Activated CD4-positive, alpha-beta T cell treated with anti-CD3 and anti-CD28 coated beads, Interleukin-2, amount 50 U/mL, for 24 hours (primary cell): ENCODE data around the gene G6PC2.

Source experiments
- DNase-seq, 2 donors: peaks; one replicate each; pipeline ENCODE4 v3.0.0-alpha.2; 2020; ENCODE audit warnings: low read depth in 1 of 2, low spot score in 1 of 2

The G6PC2 gene

GRCh38 chr2:168945508-168945907 lies 44.4 kb downstream of the G6PC2 start:
- DNase-seq, result no peak

GRCh38 chr2:168948621-168949212 lies 47.6 kb downstream of the G6PC2 start:
- no peak for DNase-seq

DNA sequence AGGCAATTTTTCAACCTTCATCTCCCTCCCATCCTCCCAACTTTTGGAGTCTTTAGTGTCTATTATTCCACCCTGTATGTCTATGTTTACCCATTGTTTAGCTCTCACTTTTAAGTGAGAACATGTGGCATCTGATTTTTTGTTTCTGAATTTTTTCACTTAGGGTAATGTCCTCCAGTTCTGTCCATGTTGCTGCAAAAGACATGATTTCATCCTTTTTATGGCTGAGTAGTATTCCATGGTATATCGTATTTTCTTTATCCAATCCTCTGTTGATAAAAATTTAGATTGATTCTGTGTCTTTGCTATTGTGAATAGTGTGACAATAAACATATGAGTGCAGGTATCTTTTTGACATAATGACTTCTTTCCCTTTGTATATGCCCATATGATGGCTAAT lies 48.2 kb downstream of the G6PC2 start:
- DNase-seq, result no peak

- DNase-seq, result no peak
These were observed 50.8 kb downstream of the G6PC2 start for GRCh38 chr2:168951871-168952270.

GRCh38 chr2:168952424-168952823 lies 51.3 kb downstream of the G6PC2 start:
- no peak for DNase-seq

- no peak for DNase-seq
These were observed 53.2 kb downstream of the G6PC2 start for GRCh38 chr2:168954256-168954655.

DNA sequence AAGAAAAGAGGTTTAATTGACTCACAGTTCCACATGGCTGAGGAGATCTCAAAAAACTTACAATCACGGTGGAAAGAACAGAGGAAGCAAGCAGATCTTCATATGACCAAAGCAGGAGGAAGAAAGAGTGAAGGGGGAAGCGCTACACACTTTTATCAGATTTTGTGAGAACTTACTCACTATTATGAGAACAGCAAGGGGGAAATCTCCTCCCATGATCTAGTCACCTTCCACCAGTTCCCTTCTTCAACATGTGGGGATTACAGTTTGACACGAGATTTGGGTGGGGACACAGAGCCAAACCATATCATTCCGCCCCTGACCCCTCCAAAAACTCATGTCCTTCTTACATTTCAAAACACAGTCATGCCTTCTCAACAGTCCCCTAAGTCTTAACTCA lies 54.2 kb downstream of the G6PC2 start:
- no peak for DNase-seq

- no peak for DNase-seq
These were observed 55.3 kb downstream of the G6PC2 start for GRCh38 chr2:168956392-168956791.
